Lower leg skin (tissue), 4 donors: ENCODE results near the gene SZT2. TPM values are rescaled to one million over a fixed set of nuclear protein-coding genes. Genes with fewer than 3 reads are reported as not detected.

Experiments
- DNase-seq, 2 donors: peaks; one replicate each; pipeline ENCODE4 v3.0.0-alpha.2; 2019; ENCODE audit warnings: low spot score in 2 of 2
- H3K4me3 ChIP-seq: fragments of 200-600 bp; sonication (generic); 2 replicates; pipeline ENCODE4 v1.5.1; 2017; ENCODE audit warnings: mild to moderate bottlenecking, low read depth; ENCODE audit not compliant: poor library complexity, severe bottlenecking
- CTCF ChIP-seq, 3 donors: fragments of 450-650 bp; IDR thresholded peaks; one replicate each; pipeline ENCODE4 v1.5.1; 2016; ENCODE audit warnings: antibody characterized with exemption in 3 of 3, mild to moderate bottlenecking in 3 of 3, moderate library complexity in 2 of 3
- POLR2A ChIP-seq, 2 donors: fragments of 450-650 bp; IDR thresholded peaks; one replicate each; pipeline ENCODE4 v1.6.1; 2016 to 2017; ENCODE audit warnings: antibody characterized with exemption in 2 of 2, mild to moderate bottlenecking in 1 of 2, moderate library complexity in 1 of 2
- WGBS, 2 donors: methylation state at CpG; one replicate each; pipeline ENCODE4 v1.1.5; 2018; 5-methylcytosine and 5-hydroxymethylcytosine counted together
- intact Hi-C: fragments of 100-400 bp; cut with DNase I; formaldehyde crosslinking; loops from one replicate; pipeline ENCODE4 v1.15.0; 2023; ENCODE audit warnings: low total_unique reads
- total RNA-seq, 4 donors: library from RNA; depleted of rRNA; stranded (reverse); fragments of >200 nt; gene quantifications; one replicate each; pipeline ENCODE4 v1.1.0, GENCODE V29; 2016

SZT2 gene
- 10 to 100 TPM; 33.2 to 75.3 (median 42.0) TPM for total RNA-seq

- no peak for TF ChIP-seq CTCF (IDR thresholded peaks at IDR 0.05)
- TF ChIP-seq POLR2A (IDR thresholded peaks at IDR 0.05) = peak in 1 of 2 donors; percentile 47
- peak; percentile 97 to 99 for DNase-seq
- intact Hi-C loops = no loop called here
- H3K4me3 ChIP-seq = peak within 1 kb of the TSS; percentile 84
- WGBS, 2 donors = 0 to 1% methylated on average over 42 to 65 of the region's 65 CpGs
Observed at GRCh38 chr1:43389326-43390313, at the start of gene SZT2, which contains the start of gene MED8. Gene SZT2 (plus strand): TSS chr1:43389899. CDS start chr1:43389969, 70 bp downstream. Gene MED8 (minus strand): TSS chr1:43389800. CDS start chr1:43389764, 36 bp downstream.

GRCh38 chr1:43340559-43340958, 49.1 kb upstream of the SZT2 start:
- no peak for DNase-seq
- no peak for TF ChIP-seq CTCF (IDR thresholded peaks at IDR 0.05)
- no peak for TF ChIP-seq POLR2A (IDR thresholded peaks at IDR 0.05)
- H3K4me3 ChIP-seq = no peak overlapping the region
- intact Hi-C loops = no loop called here
- 72 to 78% methylated on average over 1 of the region's 1 CpG for WGBS, 2 donors

GRCh38 chr1:43344267-43344850, 45.3 kb upstream of the SZT2 start:
- DNase-seq = peak in 1 of 2 donors; percentile 20
- 69 to 73% methylated on average over 4 of the region's 4 CpGs for WGBS, 2 donors
- intact Hi-C loops = no loop called here
- H3K4me3 ChIP-seq = no peak overlapping the region
- TF ChIP-seq POLR2A (IDR thresholded peaks at IDR 0.05) (no peak), CTCF (IDR thresholded peaks at IDR 0.05) (peak in 1 of 3 donors; percentile 17)

- intact Hi-C loops = no loop called here
- DNase-seq = no peak
- no peak overlapping the region for H3K4me3 ChIP-seq
- no peak for TF ChIP-seq CTCF (IDR thresholded peaks at IDR 0.05)
- no peak for TF ChIP-seq POLR2A (IDR thresholded peaks at IDR 0.05)
- 57 to 64% methylated on average over 3 of the region's 3 CpGs for WGBS, 2 donors
Observed at GRCh38 chr1:43345120-43345519, 44.6 kb upstream of the SZT2 start.

- WGBS, 2 donors = 90 to 91% methylated on average over 3 to 5 of the region's 5 CpGs
- intact Hi-C loops = no loop called here
- peak in 1 of 2 donors; percentile 83 for DNase-seq
- TF ChIP-seq POLR2A (IDR thresholded peaks at IDR 0.05) (no peak), CTCF (IDR thresholded peaks at IDR 0.05) (no peak)
- no peak overlapping the region for H3K4me3 ChIP-seq
Observed at GRCh38 chr1:43346636-43347035, 43.1 kb upstream of the SZT2 start.
